Upper lobe of right lung (tissue), 1 donor: ENCODE data around the gene C16orf86. TPM values are rescaled to one million over a fixed set of nuclear protein-coding genes. Genes with fewer than 3 reads are reported as not detected.

Source experiments
- ATAC-seq: fragments of 200-7000 bp; cut with Tn5 transposase; one replicate; pipeline ENCODE4 v1.9.1; 2020; ENCODE audit warnings: mild to moderate bottlenecking, moderate library complexity
- DNase-seq: peaks from one replicate; pipeline ENCODE4 v3.0.0-alpha.2; 2020
- H3K27ac ChIP-seq: fragments of 200-600 bp; one replicate; pipeline ENCODE4 v1.8.0; 2022
- H3K27me3 ChIP-seq: fragments of 200-600 bp; one replicate; pipeline ENCODE4 v1.8.0; 2022; ENCODE audit warnings: mild to moderate bottlenecking
- H3K36me3 ChIP-seq: fragments of 200-600 bp; one replicate; pipeline ENCODE4 v1.8.0; 2022
- H3K4me1 ChIP-seq: fragments of 200-600 bp; one replicate; pipeline ENCODE4 v1.8.0; 2022
- H3K4me3 ChIP-seq: fragments of 200-600 bp; one replicate; pipeline ENCODE4 v1.8.0; 2022; ENCODE audit warnings: mild to moderate bottlenecking
- H3K9me3 ChIP-seq: fragments of 200-600 bp; one replicate; pipeline ENCODE4 v1.8.0; 2022
- CTCF ChIP-seq: fragments of 200-600 bp; IDR thresholded peaks from one replicate; pipeline ENCODE4 v1.8.0; 2022; ENCODE audit warnings: antibody characterized with exemption
- intact Hi-C: fragments of 100-400 bp; cut with DNase I; formaldehyde crosslinking; loops from one replicate; pipeline ENCODE4 v1.11.0; 2022
- total RNA-seq: library from RNA; stranded (reverse); fragmentation: NEBNext Ultra II Directional; extraction: Animal tissue kit (Norgen Biotek cat#: 25700); gene quantifications from one replicate; pipeline ENCODE4 v1.2.1, GENCODE V29; 2021
- donor health status: DM: no; HTN: yes; CAD: no; lungs with severe emphysema.

Gene C16orf86
- total RNA-seq, 1 donor from 2014 or later: 3.8 TPM

- H3K27ac ChIP-seq: peak overlapping the region; percentile 89
- H3K4me3 ChIP-seq: peak overlapping the region; percentile 76
- H3K36me3 ChIP-seq: peaks cover 4% of the 10 kb centered on the region
- peak; percentile 10 for ATAC-seq
- H3K4me1 ChIP-seq: peaks cover 24% of the 10 kb centered on the region
- H3K27me3 ChIP-seq: no peaks in the 10 kb centered on the region
- TF ChIP-seq CTCF: no peak
- intact Hi-C loops: loop anchor here (10.0 kb wide), 1 partner anchor 101 kb away; the partner anchor contains the start of gene CTCF
- H3K9me3 ChIP-seq: no peaks in the 10 kb centered on the region
- peak; percentile 83 for DNase-seq
Measured at GRCh38 chr16:67666032-67666551, 522 bp upstream of the C16orf86 start.

GRCh38 chr16:67667453-67667816, 821 bp downstream of the C16orf86 start:
- peaks cover 20% of the 10 kb centered on the region for H3K4me1 ChIP-seq
- intact Hi-C loops: loop anchor here (10.0 kb wide), 1 partner anchor 103 kb away; the partner anchor contains the start of gene CTCF
- peak overlapping the region; percentile 76 for H3K4me3 ChIP-seq
- H3K27ac ChIP-seq: peak overlapping the region; percentile 89
- H3K9me3 ChIP-seq: no peaks in the 10 kb centered on the region
- no peak for DNase-seq
- no peak for TF ChIP-seq CTCF
- H3K27me3 ChIP-seq: no peaks in the 10 kb centered on the region
- peaks cover 4% of the 10 kb centered on the region for H3K36me3 ChIP-seq
- ATAC-seq: no peak

- no peaks in the 10 kb centered on the region for H3K9me3 ChIP-seq
- H3K4me1 ChIP-seq: peaks cover 23% of the 10 kb centered on the region
- H3K27me3 ChIP-seq: no peaks in the 10 kb centered on the region
- peak; percentile 87 for DNase-seq
- H3K27ac ChIP-seq: peak overlapping the region; percentile 89
- peak; percentile 78 for TF ChIP-seq CTCF
- peak; percentile 80 for ATAC-seq
- H3K36me3 ChIP-seq: peaks cover 3% of the 10 kb centered on the region
- intact Hi-C loops: loop anchor here (10.0 kb wide), 1 partner anchor 103 kb away; the partner anchor contains the start of gene CTCF
- peak overlapping the region; percentile 76 for H3K4me3 ChIP-seq
Measured at GRCh38 chr16:67667817-67668494, 1.3 kb downstream of the C16orf86 start.

- Histone ChIP-seq H3K27me3 (no peaks in the 10 kb centered on the region), H3K4me3 (no peak overlapping the region), H3K4me1 (peaks cover 30% of the 10 kb centered on the region), H3K36me3 (no peaks in the 10 kb centered on the region), H3K27ac (peak overlapping the region; percentile 89), H3K9me3 (no peaks in the 10 kb centered on the region)
- no peak for ATAC-seq
- intact Hi-C loops: loop anchor here (10.0 kb wide), 1 partner anchor 104 kb away; the partner anchor contains the start of gene CTCF
- TF ChIP-seq CTCF: no peak
- DNase-seq: no peak
Measured at GRCh38 chr16:67668495-67669157, 2.0 kb downstream of the C16orf86 start.

- intact Hi-C loops: loop anchor here (10.0 kb wide), 2 partner anchors 105 to 255 kb away; partner anchors contain the start of gene CTCF
- Histone ChIP-seq H3K4me3 (no peak overlapping the region), H3K9me3 (no peaks in the 10 kb centered on the region), H3K4me1 (peaks cover 39% of the 10 kb centered on the region), H3K36me3 (no peaks in the 10 kb centered on the region), H3K27me3 (no peaks in the 10 kb centered on the region), H3K27ac (no peak overlapping the region)
- no peak for TF ChIP-seq CTCF
- no peak for DNase-seq
- ATAC-seq: no peak
Measured at GRCh38 chr16:67669499-67670101, 3.0 kb downstream of the C16orf86 start.
